BE2C (cell line): ENCODE results near the gene CEACAM6.
"Not testable (repeated sequence)": the region's sequence is repeated elsewhere in the genome, so short reads cannot be mapped to it uniquely, and the experiment has no call there.

Experiments used
- DNase-seq: peaks from one replicate; pipeline ENCODE4 v3.0.0-alpha.2; 2020
- H3K27me3 ChIP-seq: fragments of 250-450 bp; sonication (Bioruptor Pico); 2 replicates; pipeline ENCODE4 v1.5.1; 2020; ENCODE audit warnings: mild to moderate bottlenecking
- H3K36me3 ChIP-seq: fragments of 250-450 bp; sonication (Bioruptor Pico); 2 replicates; pipeline ENCODE4 v1.5.1; 2020; ENCODE audit warnings: mild to moderate bottlenecking
- H3K4me1 ChIP-seq: fragments of 250-450 bp; sonication (Bioruptor Pico); 2 replicates; pipeline ENCODE4 v1.5.1; 2020
- H3K4me3 ChIP-seq: 2 replicates; pipeline ENCODE4 v1.5.1; 2011; ENCODE audit warnings: low read depth, low read length
- H3K9me3 ChIP-seq: fragments of 250-450 bp; sonication (Bioruptor Pico); 2 replicates; pipeline ENCODE4 v1.5.1; 2020
- TF ChIP-seq, protein P1 (sequence below): IDR thresholded peaks from 2 replicates; pipeline ENCODE4 v1.5.1; 2012; ENCODE audit warnings: mild to moderate bottlenecking, low read depth, low read length

Gene CEACAM6

DNA sequence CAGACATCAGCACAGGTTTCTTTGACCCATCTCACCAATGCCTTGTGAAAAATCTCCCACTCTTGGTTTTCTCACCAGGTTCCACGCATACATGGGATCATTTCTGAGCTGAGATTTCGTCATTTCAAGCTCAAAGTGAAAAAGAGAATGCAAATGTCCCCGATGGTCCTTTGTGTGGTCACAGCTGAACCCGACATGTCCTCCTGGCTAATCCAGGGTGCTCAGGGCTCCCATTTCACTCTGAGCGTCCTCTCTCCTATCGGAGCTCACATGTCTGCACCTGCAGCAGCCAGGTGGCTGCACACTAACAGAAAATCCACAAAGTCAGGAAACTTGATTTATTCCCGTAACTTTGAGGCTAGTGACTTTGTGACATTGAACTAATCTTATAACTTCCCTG, 31.7 kb downstream of the CEACAM6 start:
- Histone ChIP-seq H3K4me1 (no peaks in the 10 kb centered on the region), H3K27me3 (peaks cover 78% of the 10 kb centered on the region)
- DNase-seq = no peak

DNA sequence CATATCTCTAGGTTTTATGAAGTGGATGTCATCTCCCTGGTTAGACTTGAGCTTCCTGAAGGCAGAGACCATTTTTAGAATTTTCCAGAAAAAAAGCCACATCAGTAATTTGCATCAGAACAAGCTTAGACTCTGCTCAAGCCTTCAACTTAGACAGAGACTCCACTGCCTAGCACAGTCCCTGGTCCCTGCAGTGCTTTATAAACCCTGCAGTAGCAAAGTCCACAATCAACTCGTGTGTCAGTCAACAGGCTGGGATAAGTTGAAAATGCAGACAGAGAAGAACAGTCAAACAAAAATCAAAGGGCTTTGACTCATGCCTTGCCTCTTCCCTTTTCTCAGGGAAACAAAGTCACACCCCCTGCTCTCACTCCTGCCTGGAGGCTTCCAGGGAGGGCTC, 33.2 kb downstream of the CEACAM6 start:
- H3K4me1 ChIP-seq, H3K9me3 ChIP-seq, H3K4me3 ChIP-seq, DNase-seq, H3K36me3 ChIP-seq: not testable (repeated sequence)
- peaks cover 80% of the 10 kb centered on the region for H3K27me3 ChIP-seq

More for the DNA sequence above, 31.7 kb downstream of the CEACAM6 start:
- H3K4me3 ChIP-seq = no peak overlapping the region
- TF ChIP-seq, protein P1, sequence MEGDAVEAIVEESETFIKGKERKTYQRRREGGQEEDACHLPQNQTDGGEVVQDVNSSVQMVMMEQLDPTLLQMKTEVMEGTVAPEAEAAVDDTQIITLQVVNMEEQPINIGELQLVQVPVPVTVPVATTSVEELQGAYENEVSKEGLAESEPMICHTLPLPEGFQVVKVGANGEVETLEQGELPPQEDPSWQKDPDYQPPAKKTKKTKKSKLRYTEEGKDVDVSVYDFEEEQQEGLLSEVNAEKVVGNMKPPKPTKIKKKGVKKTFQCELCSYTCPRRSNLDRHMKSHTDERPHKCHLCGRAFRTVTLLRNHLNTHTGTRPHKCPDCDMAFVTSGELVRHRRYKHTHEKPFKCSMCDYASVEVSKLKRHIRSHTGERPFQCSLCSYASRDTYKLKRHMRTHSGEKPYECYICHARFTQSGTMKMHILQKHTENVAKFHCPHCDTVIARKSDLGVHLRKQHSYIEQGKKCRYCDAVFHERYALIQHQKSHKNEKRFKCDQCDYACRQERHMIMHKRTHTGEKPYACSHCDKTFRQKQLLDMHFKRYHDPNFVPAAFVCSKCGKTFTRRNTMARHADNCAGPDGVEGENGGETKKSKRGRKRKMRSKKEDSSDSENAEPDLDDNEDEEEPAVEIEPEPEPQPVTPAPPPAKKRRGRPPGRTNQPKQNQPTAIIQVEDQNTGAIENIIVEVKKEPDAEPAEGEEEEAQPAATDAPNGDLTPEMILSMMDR = no peak
- no peaks in the 10 kb centered on the region for H3K36me3 ChIP-seq
- H3K9me3 ChIP-seq = no peaks in the 10 kb centered on the region

DNA sequence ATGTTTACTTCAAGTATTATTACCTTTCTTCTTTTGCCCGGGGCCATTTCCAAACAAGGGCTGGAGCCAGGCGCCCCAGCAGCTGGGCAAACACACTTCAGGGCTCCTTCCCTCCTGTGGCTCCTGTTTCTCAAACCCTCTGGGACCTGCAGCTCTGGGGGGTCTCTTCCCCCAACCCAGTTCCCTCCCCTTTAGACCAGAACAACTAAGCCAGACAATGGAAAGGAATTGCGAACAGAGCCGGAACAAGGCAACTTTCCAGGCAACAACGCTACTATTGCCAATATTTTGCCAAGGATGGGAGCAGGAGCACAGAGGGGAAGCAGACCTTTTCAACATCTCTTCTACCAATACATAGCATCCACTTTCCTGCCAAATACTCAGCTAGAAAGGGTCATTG, 33.7 kb downstream of the CEACAM6 start:
- not testable (repeated sequence) for H3K4me1 ChIP-seq, H3K9me3 ChIP-seq, H3K4me3 ChIP-seq, DNase-seq, H3K36me3 ChIP-seq
- peaks cover 77% of the 10 kb centered on the region for H3K27me3 ChIP-seq

DNA sequence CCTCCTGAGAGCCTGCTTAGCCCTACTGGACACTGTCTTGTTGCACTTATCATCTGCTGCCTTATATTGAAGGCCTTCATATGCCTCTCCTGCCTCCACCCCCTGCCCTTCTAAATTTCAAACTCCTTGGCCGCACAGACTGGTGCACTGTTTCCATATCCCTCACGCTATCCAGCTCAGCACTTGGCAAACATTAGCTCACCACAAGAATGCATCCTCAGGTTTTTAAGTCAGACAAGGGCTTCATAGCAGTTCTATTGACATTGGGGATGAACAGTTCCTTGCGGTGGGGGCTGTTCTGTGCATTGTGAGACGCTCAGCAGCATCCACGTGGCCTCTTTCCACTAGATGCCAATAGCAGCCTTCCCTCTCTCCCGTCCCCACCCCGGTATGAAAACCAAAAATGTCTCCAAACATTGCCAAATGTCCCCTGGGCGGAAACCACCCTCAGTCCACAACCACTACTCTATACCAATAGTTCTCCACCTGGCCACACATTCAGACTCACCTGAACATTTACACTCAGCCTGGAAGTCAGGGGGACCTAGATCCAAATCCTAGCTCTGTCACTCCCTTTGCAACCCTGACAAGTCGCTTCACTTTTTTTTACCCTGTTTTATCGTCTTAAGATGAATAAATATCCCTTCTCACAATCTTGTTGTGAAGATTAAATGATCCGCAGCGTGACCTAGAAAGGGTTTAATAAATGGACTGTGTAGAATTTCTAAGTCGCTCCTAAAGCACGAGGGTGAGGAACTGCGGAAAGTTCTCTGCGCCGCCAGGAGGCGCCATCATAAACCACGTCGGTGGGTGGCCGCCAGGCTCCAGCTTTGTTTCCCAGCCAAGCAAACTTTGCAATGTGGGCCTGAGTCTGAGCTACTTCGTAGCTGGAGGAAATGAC, 37.4 kb downstream of the CEACAM6 start:
- TF ChIP-seq, protein P1 = peak; percentile 83
- Histone ChIP-seq H3K9me3 (no peaks in the 10 kb centered on the region), H3K36me3 (no peaks in the 10 kb centered on the region), H3K4me1 (no peaks in the 10 kb centered on the region), H3K27me3 (peaks cover 47% of the 10 kb centered on the region), H3K4me3 (no peak overlapping the region)
- DNase-seq = peak; percentile 68

DNA sequence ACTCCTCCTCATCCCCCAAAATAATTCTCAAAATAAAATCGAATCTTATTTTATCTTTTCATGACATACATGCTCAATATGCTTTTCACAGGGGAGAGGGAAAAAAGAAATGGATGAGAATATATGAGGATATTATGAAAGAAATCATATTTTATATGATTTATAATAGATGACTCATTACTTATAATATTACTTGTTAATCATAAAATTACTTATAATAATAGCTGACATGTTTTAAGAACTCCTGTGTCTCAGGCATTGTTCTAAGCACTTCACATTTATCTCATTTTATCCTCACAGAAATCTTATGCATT, 38.0 kb downstream of the CEACAM6 start:
- H3K9me3 ChIP-seq = no peaks in the 10 kb centered on the region
- H3K36me3 ChIP-seq = no peaks in the 10 kb centered on the region
- TF ChIP-seq, protein P1 = no peak
- H3K4me3 ChIP-seq = no peak overlapping the region
- H3K27me3 ChIP-seq = peaks cover 46% of the 10 kb centered on the region
- no peaks in the 10 kb centered on the region for H3K4me1 ChIP-seq
- DNase-seq = no peak

DNA sequence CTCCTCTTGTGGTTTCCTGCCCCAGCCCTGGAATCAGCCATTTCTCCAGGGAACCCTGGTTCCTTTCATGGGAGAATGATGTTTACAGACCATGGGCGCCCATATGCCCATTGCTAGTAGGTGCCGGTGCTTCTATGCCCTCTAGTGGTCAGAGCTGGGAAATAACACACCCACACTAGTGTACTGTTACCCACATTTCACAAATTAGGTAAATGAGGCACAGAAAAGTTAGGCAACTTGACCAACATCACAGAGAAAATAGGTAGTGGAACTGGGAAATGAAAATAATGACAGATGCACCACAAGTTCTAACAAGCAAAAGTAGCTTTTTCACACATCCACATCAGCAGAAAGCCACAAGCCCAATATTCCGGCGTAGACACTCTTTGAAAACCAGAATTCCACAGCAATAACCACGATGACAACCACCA, 39.7 kb downstream of the CEACAM6 start:
- H3K9me3 ChIP-seq = no peaks in the 10 kb centered on the region
- H3K27me3 ChIP-seq = peaks cover 34% of the 10 kb centered on the region
- H3K36me3 ChIP-seq = no peaks in the 10 kb centered on the region
- no peaks in the 10 kb centered on the region for H3K4me1 ChIP-seq
- peak; percentile 67 for DNase-seq
- H3K4me3 ChIP-seq = no peak overlapping the region
- TF ChIP-seq, protein P1 = peak; percentile 90

DNA sequence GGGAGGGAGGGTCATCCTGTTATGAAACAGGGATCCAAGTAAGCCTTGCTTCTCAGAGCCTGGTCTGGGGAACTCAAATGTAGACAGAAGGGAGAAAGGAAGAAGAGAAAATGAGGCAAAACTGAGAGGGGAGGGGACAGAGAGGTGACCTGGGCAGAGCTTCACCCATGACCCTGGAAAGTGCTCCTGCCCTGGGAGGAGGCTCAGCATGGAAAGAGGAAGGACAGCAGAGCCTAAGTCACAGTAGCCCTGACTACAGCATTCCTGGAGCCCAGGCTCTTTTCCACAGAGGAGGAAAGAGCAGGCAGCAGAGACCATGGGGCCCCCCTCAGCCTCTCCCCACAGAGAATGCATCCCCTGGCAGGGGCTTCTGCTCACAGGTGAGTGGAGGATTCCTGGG, 41.0 kb downstream of the CEACAM6 start, which contains the start of gene CEACAM3:
Gene CEACAM3, plus strand, starts transcription at position 226 of the 400 bp plus-strand sequence. Its CDS starts 91 bp downstream, at position 317.
- TF ChIP-seq, protein P1 = no peak
- no peaks in the 10 kb centered on the region for H3K9me3 ChIP-seq
- H3K36me3 ChIP-seq = no peaks in the 10 kb centered on the region
- no peak within 1 kb of the TSS for H3K4me3 ChIP-seq
- H3K4me1 ChIP-seq = no peaks in the 10 kb centered on the region
- H3K27me3 ChIP-seq = peaks cover 21% of the 10 kb centered on the region
- no peak for DNase-seq
